Effector memory CD4-positive, alpha-beta T cell (primary cell): ENCODE results near the gene FLNB.
A peak's percentile ranks its signal among the peaks of the same experiment; 100 is the strongest.

ENCODE experiments used
- DNase-seq, 3 donors: peaks; one replicate each; pipeline ENCODE4 v3.0.0-alpha.2; 2020
- H3K27ac ChIP-seq: 2 replicates; pipeline ENCODE4 v1.7.0; 2013; ENCODE audit warnings: mild to moderate bottlenecking, low read length, moderate library complexity; ENCODE audit not compliant: insufficient read depth, poor library complexity, severe bottlenecking
- H3K27me3 ChIP-seq: replicated peaks from 2 replicates; pipeline ENCODE4 v1.7.0; 2013; ENCODE audit warnings: mild to moderate bottlenecking, low read length; ENCODE audit not compliant: insufficient read depth, control insufficient read depth, poor library complexity, severe bottlenecking
- H3K36me3 ChIP-seq: 2 replicates; pipeline ENCODE4 v1.7.0; 2013; ENCODE audit warnings: mild to moderate bottlenecking, low read length, moderate library complexity; ENCODE audit not compliant: control insufficient read depth, insufficient read depth
- H3K4me1 ChIP-seq: 2 replicates; pipeline ENCODE4 v1.7.0; 2013; ENCODE audit warnings: low read length, mild to moderate bottlenecking; ENCODE audit not compliant: control insufficient read depth, insufficient read depth, poor library complexity, severe bottlenecking
- H3K4me3 ChIP-seq: 2 replicates; pipeline ENCODE4 v1.7.0; 2013; ENCODE audit warnings: low read length, low read depth, mild to moderate bottlenecking; ENCODE audit not compliant: insufficient read depth, poor library complexity, severe bottlenecking
- H3K9me3 ChIP-seq: 2 replicates; pipeline ENCODE4 v1.7.0; 2013; ENCODE audit warnings: mild to moderate bottlenecking, low read length, moderate library complexity; ENCODE audit not compliant: control insufficient read depth
- total RNA-seq, 3 donors: gene quantifications; one replicate each; lab custom pipeline; 2026; lab: John Stamatoyannopoulos, UW

Gene FLNB
- 88.5 to 130 (median 98.4) reads per million in 3 donors for total RNA-seq

GRCh38 chr3:58008141-58009025 is at the start of gene FLNB:
Gene FLNB (plus strand): TSS chr3:58008422. CDS start chr3:58008565, 143 bp downstream.
- H3K4me1 ChIP-seq = peaks cover 18% of the 10 kb centered on the region
- peak within 1 kb of the TSS; percentile 98 for H3K4me3 ChIP-seq
- no peaks in the 10 kb centered on the region for H3K27me3 ChIP-seq
- no peaks in the 10 kb centered on the region for H3K36me3 ChIP-seq
- H3K9me3 ChIP-seq = no peaks in the 10 kb centered on the region
- DNase-seq = peak; percentile 58 to 68 (median 62)
- peak within 1 kb of the TSS; percentile 43 for H3K27ac ChIP-seq

- DNase-seq = no peak
- Histone ChIP-seq H3K27ac (no peak overlapping the region), H3K9me3 (no peaks in the 10 kb centered on the region), H3K4me3 (no peak overlapping the region), H3K36me3 (no peaks in the 10 kb centered on the region), H3K4me1 (no peaks in the 10 kb centered on the region), H3K27me3 (no peaks in the 10 kb centered on the region)
These were observed 49.4 kb upstream of the FLNB start for GRCh38 chr3:57958642-57959422.

GRCh38 chr3:57959423-57960173 is 48.6 kb upstream of the FLNB start:
- no peak for DNase-seq
- no peak overlapping the region for H3K4me3 ChIP-seq

GRCh38 chr3:57960174-57960505 is 48.1 kb upstream of the FLNB start:
- no peak for DNase-seq
- Histone ChIP-seq H3K27me3 (no peaks in the 10 kb centered on the region), H3K4me1 (no peaks in the 10 kb centered on the region), H3K4me3 (no peak overlapping the region), H3K36me3 (no peaks in the 10 kb centered on the region), H3K9me3 (no peaks in the 10 kb centered on the region), H3K27ac (no peak overlapping the region)

More at GRCh38 chr3:57959423-57960173, 48.6 kb upstream of the FLNB start:
- Histone ChIP-seq H3K27ac (no peak overlapping the region), H3K9me3 (no peaks in the 10 kb centered on the region), H3K4me1 (no peaks in the 10 kb centered on the region), H3K36me3 (no peaks in the 10 kb centered on the region), H3K27me3 (no peaks in the 10 kb centered on the region)

GRCh38 chr3:57961177-57961827 is 46.9 kb upstream of the FLNB start:
- no peak for DNase-seq

GRCh38 chr3:57961828-57962447 is 46.3 kb upstream of the FLNB start:
- Histone ChIP-seq H3K4me3 (no peak overlapping the region), H3K4me1 (no peaks in the 10 kb centered on the region), H3K9me3 (no peaks in the 10 kb centered on the region), H3K36me3 (no peaks in the 10 kb centered on the region), H3K27me3 (no peaks in the 10 kb centered on the region), H3K27ac (no peak overlapping the region)
- DNase-seq = no peak

More at GRCh38 chr3:57961177-57961827, 46.9 kb upstream of the FLNB start:
- no peak overlapping the region for H3K27ac ChIP-seq
- H3K36me3 ChIP-seq = no peaks in the 10 kb centered on the region
- H3K27me3 ChIP-seq = no peaks in the 10 kb centered on the region
- H3K4me3 ChIP-seq = no peak overlapping the region
- no peaks in the 10 kb centered on the region for H3K9me3 ChIP-seq
- H3K4me1 ChIP-seq = no peaks in the 10 kb centered on the region

- no peaks in the 10 kb centered on the region for H3K27me3 ChIP-seq
- H3K36me3 ChIP-seq = no peaks in the 10 kb centered on the region
- no peak overlapping the region for H3K4me3 ChIP-seq
- no peak overlapping the region for H3K27ac ChIP-seq
- H3K9me3 ChIP-seq = no peaks in the 10 kb centered on the region
- no peak for DNase-seq
- H3K4me1 ChIP-seq = no peaks in the 10 kb centered on the region
These were observed 45.8 kb upstream of the FLNB start for GRCh38 chr3:57962448-57962834.

- no peak for DNase-seq
- no peaks in the 10 kb centered on the region for H3K9me3 ChIP-seq
- H3K4me1 ChIP-seq = no peaks in the 10 kb centered on the region
- H3K36me3 ChIP-seq = no peaks in the 10 kb centered on the region
- H3K4me3 ChIP-seq = no peak overlapping the region
- H3K27ac ChIP-seq = no peak overlapping the region
- H3K27me3 ChIP-seq = no peaks in the 10 kb centered on the region
These were observed 44.3 kb upstream of the FLNB start for GRCh38 chr3:57963811-57964346.

GRCh38 chr3:57966829-57967228 is 41.4 kb upstream of the FLNB start:
- no peak overlapping the region for H3K27ac ChIP-seq
- H3K4me1 ChIP-seq = no peaks in the 10 kb centered on the region
- H3K36me3 ChIP-seq = no peaks in the 10 kb centered on the region
- H3K9me3 ChIP-seq = no peaks in the 10 kb centered on the region
- DNase-seq = no peak
- no peaks in the 10 kb centered on the region for H3K27me3 ChIP-seq
- H3K4me3 ChIP-seq = no peak overlapping the region
